ENCODE data around the gene SRSF12. TPM values are rescaled to one million over a fixed set of nuclear protein-coding genes. Genes with fewer than 3 reads are reported as not detected.
A peak's percentile ranks its signal among the peaks of the same experiment; 100 is the strongest.

SRSF12 gene
- total RNA-seq, 1 donor from 2014 or later, result 3.7 TPM

- peaks cover 23% of the 10 kb centered on the region for H3K36me3 Mint-ChIP-seq (ENCODE audit: unreplicated experiment)
- H3K27me3 Mint-ChIP-seq (ENCODE audit: unreplicated experiment), result no peaks in the 10 kb centered on the region
- H3K27ac Mint-ChIP-seq (ENCODE audit: unreplicated experiment), result no peak overlapping the region
- TF ChIP-seq CTCF (IDR thresholded peaks at IDR 0.05), result no peak
- H3K9me3 Mint-ChIP-seq (ENCODE audit: unreplicated experiment), result no peaks in the 10 kb centered on the region
- no peak overlapping the region for H3K4me3 Mint-ChIP-seq (ENCODE audit: unreplicated experiment)
- DNase-seq (ENCODE audit: extremely low spot score, unreplicated experiment), result no peak
- H3K4me1 Mint-ChIP-seq (ENCODE audit: unreplicated experiment), result peaks cover 15% of the 10 kb centered on the region
Observed at GRCh38 chr6:89154131-89154530, 36.3 kb upstream of the SRSF12 start.

GRCh38 chr6:89148016-89148750 lies 30.3 kb upstream of the SRSF12 start:
- DNase-seq (ENCODE audit: extremely low spot score, unreplicated experiment), result no peak

GRCh38 chr6:89146718-89147700 lies 29.1 kb upstream of the SRSF12 start:
- DNase-seq (ENCODE audit: extremely low spot score, unreplicated experiment), result no peak

More at GRCh38 chr6:89148016-89148750, 30.3 kb upstream of the SRSF12 start:
- H3K9me3 Mint-ChIP-seq (ENCODE audit: unreplicated experiment), result no peaks in the 10 kb centered on the region
- H3K36me3 Mint-ChIP-seq (ENCODE audit: unreplicated experiment), result peaks cover 13% of the 10 kb centered on the region
- H3K4me3 Mint-ChIP-seq (ENCODE audit: unreplicated experiment), result peak overlapping the region; percentile 18
- TF ChIP-seq CTCF (IDR thresholded peaks at IDR 0.05), result no peak
- no peaks in the 10 kb centered on the region for H3K27me3 Mint-ChIP-seq (ENCODE audit: unreplicated experiment)
- peaks cover 34% of the 10 kb centered on the region for H3K4me1 Mint-ChIP-seq (ENCODE audit: unreplicated experiment)
- H3K27ac Mint-ChIP-seq (ENCODE audit: unreplicated experiment), result no peak overlapping the region

GRCh38 chr6:89145956-89146717 lies 28.3 kb upstream of the SRSF12 start, which contains the start of gene PM20D2:
PM20D2 (plus strand) TSS chr6:89146055; CDS start chr6:89146145, 90 bp downstream.
- peaks cover 10% of the 10 kb centered on the region for H3K36me3 Mint-ChIP-seq (ENCODE audit: unreplicated experiment)
- peak within 1 kb of the TSS; percentile 76 for H3K4me3 Mint-ChIP-seq (ENCODE audit: unreplicated experiment)
- H3K4me1 Mint-ChIP-seq (ENCODE audit: unreplicated experiment), result peaks cover 38% of the 10 kb centered on the region
- no peaks in the 10 kb centered on the region for H3K9me3 Mint-ChIP-seq (ENCODE audit: unreplicated experiment)
- TF ChIP-seq CTCF (IDR thresholded peaks at IDR 0.05), result no peak
- DNase-seq (ENCODE audit: extremely low spot score, unreplicated experiment), result peak; percentile 87
- H3K27me3 Mint-ChIP-seq (ENCODE audit: unreplicated experiment), result no peaks in the 10 kb centered on the region
- H3K27ac Mint-ChIP-seq (ENCODE audit: unreplicated experiment), result peak within 1 kb of the TSS; percentile 66

More at GRCh38 chr6:89146718-89147700, 29.1 kb upstream of the SRSF12 start:
- H3K36me3 Mint-ChIP-seq (ENCODE audit: unreplicated experiment), result peaks cover 13% of the 10 kb centered on the region
- peak overlapping the region; percentile 46 for H3K27ac Mint-ChIP-seq (ENCODE audit: unreplicated experiment)
- TF ChIP-seq CTCF (IDR thresholded peaks at IDR 0.05), result no peak
- H3K4me1 Mint-ChIP-seq (ENCODE audit: unreplicated experiment), result peaks cover 38% of the 10 kb centered on the region
- no peaks in the 10 kb centered on the region for H3K9me3 Mint-ChIP-seq (ENCODE audit: unreplicated experiment)
- H3K27me3 Mint-ChIP-seq (ENCODE audit: unreplicated experiment), result no peaks in the 10 kb centered on the region
- peak overlapping the region; percentile 76 for H3K4me3 Mint-ChIP-seq (ENCODE audit: unreplicated experiment)

All from osteocyte (in vitro differentiated cells).